Cerebellar nuclear complex (tissue), 1 donor: Measurements from ENCODE around the gene ATXN7L2.
"Not testable (repeated sequence)": the region's sequence is repeated elsewhere in the genome, so short reads cannot be mapped to it uniquely, and the experiment has no call there.

Source experiments
- DNase-seq, 2 experiments: peaks; one replicate each; lab custom pipeline; 2025; lab: John Stamatoyannopoulos, UW

Gene ATXN7L2

GRCh38 chr1:109483672-109484518 is at the start of gene ATXN7L2:
TSS of gene ATXN7L2 (plus strand) at chr1:109483905. CDS start at chr1:109483954, 49 bp downstream.
- peak; percentile 59 to 60 for DNase-seq

GRCh38 chr1:109434484-109434883 is 49.2 kb upstream of the ATXN7L2 start:
- no peak for DNase-seq

- no peak for DNase-seq
Measured at GRCh38 chr1:109438798-109439297, 44.9 kb upstream of the ATXN7L2 start.

- DNase-seq: no peak
Measured at GRCh38 chr1:109441069-109441468, 42.6 kb upstream of the ATXN7L2 start.

GRCh38 chr1:109443476-109443875 is 40.2 kb upstream of the ATXN7L2 start:
- DNase-seq: no peak

- DNase-seq: no peak
Measured at GRCh38 chr1:109444346-109444745, 39.4 kb upstream of the ATXN7L2 start.

- DNase-seq: not testable (repeated sequence)
Measured at GRCh38 chr1:109445949-109446695, 37.6 kb upstream of the ATXN7L2 start.

GRCh38 chr1:109447524-109447923 is 36.2 kb upstream of the ATXN7L2 start:
- DNase-seq: no peak

- no peak for DNase-seq
Measured at GRCh38 chr1:109454497-109455133, 29.1 kb upstream of the ATXN7L2 start.

GRCh38 chr1:109457819-109458218 is 25.9 kb upstream of the ATXN7L2 start:
- no peak for DNase-seq

- DNase-seq: no peak
Measured at GRCh38 chr1:109466125-109466451, 17.6 kb upstream of the ATXN7L2 start.

GRCh38 chr1:109466452-109467300 is 17.0 kb upstream of the ATXN7L2 start, which contains the start of gene SYPL2:
TSS of gene SYPL2 (plus strand) at chr1:109466546. CDS start at chr1:109466844, 298 bp downstream.
- DNase-seq: no peak

GRCh38 chr1:109467301-109467777 is 16.4 kb upstream of the ATXN7L2 start:
- no peak for DNase-seq

GRCh38 chr1:109468061-109468460 is 15.6 kb upstream of the ATXN7L2 start:
- DNase-seq: no peak

GRCh38 chr1:109468903-109469302 is 14.8 kb upstream of the ATXN7L2 start:
- no peak for DNase-seq

- no peak for DNase-seq
Measured at GRCh38 chr1:109470245-109470644, 13.5 kb upstream of the ATXN7L2 start.

- DNase-seq: no peak
Measured at GRCh38 chr1:109472779-109473178, 10.9 kb upstream of the ATXN7L2 start.

GRCh38 chr1:109473284-109474057 is 10.2 kb upstream of the ATXN7L2 start:
- DNase-seq: not testable (repeated sequence)

- no peak for DNase-seq
Measured at GRCh38 chr1:109474697-109475096, 9.0 kb upstream of the ATXN7L2 start.

- DNase-seq: no peak
Measured at GRCh38 chr1:109475261-109475660, 8.4 kb upstream of the ATXN7L2 start.

GRCh38 chr1:109476825-109477224 is 6.9 kb upstream of the ATXN7L2 start:
- DNase-seq: no peak
